NK-92 (cell line): ENCODE data around the gene QRICH2.
"Not testable (repeated sequence)": the region's sequence is repeated elsewhere in the genome, so short reads cannot be mapped to it uniquely, and the experiment has no call there.

ENCODE experiments used
- DNase-seq: peaks from one replicate; lab custom pipeline; 2025; ENCODE audit not compliant: unreplicated experiment; lab: John Stamatoyannopoulos, UW

The QRICH2 gene

GRCh38 chr17:76233588-76234353 is 74.3 kb downstream of the QRICH2 start:
- DNase-seq, result no peak

DNA sequence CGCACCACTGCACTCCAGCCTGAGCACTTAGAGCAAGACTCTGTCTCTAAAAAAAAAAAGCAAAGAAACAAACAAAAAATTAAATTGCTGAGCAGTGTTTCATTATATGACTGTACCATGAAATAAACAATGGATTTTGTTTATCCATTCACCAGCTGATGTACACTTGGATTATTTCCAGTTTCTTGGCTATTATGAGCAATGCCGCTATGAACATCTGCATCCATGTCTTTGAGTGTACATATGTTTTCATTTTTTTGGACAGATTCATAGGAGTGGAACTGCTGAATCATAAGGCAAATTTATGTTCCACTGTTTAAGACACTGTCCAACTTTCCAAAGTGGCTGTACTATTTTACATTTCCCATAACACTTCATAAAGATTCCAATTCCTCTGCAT is 75.7 kb downstream of the QRICH2 start:
- no peak for DNase-seq

DNA sequence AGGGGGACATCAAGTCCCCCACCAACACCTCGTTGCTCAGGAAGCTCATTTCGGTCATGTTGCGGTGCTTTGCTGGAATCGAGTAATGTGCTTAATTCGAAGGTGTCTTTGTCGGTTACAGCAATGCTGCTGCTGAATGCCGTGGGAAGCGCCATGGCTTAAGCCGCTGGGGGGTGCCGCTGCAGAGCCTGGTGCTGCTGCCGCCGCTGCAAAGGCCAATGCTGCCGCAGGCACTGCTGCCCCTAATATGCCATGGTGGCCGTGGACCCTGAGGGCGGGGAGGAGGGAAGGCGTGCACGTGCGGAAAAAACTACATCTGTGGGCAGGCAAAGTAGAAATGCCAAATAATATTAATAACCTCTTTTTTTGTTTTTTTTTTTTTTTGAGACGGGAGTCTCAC is 81.3 kb downstream of the QRICH2 start:
- not testable (repeated sequence) for DNase-seq

DNA sequence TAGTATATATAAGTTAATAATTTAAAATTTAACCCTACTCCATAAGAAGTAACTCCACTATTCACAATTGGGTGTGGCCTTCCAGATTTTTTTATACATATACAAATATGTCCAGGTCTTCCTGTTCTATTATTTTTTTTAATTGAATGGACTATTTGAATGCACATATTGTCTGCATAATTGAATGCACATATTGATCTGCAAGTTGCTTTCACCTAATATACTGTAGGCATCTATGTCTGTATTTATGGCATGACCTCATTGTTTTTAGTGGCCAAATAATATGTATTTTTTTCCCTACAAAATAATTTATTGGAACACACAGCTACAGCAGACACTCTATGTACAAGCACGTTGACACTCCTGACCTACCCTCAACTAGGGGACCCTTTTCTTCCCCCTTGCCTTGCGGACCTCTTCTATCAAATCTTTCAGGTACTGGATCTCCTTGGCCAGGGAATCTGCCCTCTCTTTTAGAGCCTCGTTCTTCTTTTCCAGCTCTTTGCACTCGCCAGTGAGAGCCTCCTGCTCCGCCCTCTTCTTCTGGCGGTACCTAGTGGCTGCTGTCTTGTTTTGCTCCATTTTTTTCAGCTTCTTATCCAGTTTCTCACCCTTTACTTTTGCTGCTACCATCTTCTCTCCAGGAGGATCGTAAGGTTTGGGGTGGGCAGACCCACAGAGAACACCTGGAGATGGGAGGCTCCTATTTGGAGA is 82.5 kb downstream of the QRICH2 start:
- DNase-seq, result not testable (repeated sequence)
